GM19099 (cell line): ENCODE data around the gene VAMP2.
A peak's percentile ranks its signal among the peaks of the same experiment; 100 is the strongest.

Experiments
- POLR2A ChIP-seq: IDR thresholded peaks from 3 replicates; pipeline ENCODE4 v1.6.1; 2011; ENCODE audit warnings: low read depth; ENCODE audit not compliant: insufficient read length; ENCODE audit errors: extremely low read depth

The VAMP2 gene

DNA sequence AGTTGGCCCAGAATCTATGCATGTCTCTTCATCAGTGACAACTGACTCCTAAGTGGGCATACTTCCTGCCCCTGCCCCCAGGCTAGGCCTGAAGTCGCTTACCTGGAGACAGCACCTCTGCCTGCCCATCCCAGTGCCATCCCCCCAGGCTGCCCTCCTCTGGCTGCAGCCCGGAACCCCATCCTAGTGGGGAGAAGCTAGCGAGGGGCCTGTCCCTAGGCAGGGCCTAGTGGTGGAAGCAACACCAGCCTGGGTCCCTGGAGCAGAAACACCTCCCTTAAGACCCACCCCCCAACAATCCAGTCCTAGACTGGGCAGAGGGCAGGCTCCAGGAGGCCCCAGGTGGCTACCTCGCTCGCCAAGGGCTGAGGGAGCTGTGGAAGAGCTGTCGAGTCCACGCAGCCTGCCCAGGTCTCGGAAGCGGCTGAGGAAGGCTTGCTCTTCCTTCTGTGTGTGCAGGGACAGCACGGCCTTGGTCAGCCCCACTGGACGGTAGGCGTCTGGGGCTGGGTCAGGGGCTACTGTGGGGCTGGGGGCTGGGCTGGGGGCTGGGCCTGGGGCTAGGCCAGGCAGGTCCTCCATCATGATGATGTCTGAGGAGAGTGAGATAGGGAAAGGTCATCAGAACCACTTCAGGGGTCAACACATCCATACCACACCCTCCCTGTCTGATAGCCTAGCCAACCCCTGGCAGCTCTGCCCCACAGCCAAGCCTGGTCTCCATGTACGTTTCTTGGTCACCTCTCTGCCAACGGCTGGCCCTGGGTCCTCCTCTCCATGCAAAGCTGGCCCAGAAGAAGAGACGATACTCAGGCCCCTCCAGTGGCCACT, 18.1 kb downstream of the VAMP2 start:
- TF ChIP-seq POLR2A = no peak

DNA sequence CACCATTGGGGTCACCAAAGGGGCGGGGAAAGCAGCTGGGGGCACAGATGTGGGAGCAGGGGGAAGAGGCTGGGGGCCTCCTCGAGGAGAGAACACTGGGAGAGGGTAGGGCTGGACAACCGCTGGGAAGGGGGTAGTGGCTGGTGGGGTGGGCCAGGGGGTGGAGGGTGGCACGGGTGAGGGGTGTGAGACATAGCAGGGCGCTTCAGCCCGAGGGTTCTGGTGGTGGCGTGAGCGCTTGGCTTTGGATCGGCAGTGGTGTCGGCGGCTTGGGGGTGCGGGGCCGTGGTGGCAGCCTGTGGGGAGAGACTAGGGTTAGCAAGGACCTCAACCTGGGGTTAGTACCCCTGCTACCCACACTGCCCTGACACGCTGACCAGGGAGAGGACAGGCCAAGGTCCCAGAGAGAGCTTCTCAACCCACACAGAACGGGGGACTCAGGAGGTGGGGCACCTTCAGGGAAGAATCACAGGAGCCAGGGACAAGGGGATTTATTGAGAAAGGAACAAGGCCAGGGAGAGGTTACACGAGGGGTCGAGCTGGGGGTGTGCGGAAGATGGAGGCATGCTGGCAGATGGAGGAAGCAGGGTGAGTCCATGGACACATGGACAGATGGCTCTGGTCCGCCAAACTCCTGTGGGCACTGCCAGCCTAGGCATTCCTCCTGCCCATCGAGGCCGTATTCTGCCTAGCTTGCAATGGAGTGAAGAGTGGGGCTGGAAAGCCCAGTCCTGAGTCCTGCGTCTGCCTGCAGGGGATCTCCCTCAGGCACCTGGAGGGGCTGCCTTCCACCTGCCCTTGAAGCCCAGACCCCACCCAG, 19.0 kb downstream of the VAMP2 start:
- no peak for TF ChIP-seq POLR2A

DNA sequence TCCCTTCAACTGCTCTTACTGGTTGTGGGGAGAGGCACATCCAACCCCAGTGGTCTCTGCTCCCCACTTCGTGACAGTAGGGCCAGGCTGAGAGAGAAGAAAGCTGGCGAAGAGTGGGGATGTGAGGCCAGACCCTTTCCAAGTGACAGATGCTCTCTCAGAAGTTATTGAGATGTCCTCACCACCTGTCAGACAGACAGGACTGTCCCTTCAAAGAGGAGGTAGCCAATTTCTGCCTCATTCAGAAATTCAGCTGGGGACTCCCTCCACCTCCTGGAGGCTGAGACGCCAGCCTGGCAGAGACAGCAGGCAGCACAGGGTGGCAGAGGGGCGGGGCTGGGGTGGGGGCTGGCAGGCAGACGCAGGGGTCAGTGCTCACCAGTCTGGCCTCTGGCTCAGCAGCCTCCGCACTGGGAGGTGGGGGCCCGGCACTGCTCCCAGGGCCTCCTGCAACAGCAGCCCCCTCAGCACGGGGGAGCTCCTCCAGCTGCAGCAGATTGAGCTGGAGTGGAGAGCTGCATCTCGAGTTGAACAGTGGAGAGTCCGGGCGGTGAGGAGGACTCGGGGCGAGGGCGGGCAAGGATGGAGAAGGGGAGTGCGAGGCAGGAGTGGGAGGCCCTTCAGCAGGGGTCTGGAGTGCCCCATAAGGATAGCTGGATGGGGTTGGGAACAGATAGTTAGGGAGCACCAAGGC, 19.7 kb downstream of the VAMP2 start:
- TF ChIP-seq POLR2A = no peak

DNA sequence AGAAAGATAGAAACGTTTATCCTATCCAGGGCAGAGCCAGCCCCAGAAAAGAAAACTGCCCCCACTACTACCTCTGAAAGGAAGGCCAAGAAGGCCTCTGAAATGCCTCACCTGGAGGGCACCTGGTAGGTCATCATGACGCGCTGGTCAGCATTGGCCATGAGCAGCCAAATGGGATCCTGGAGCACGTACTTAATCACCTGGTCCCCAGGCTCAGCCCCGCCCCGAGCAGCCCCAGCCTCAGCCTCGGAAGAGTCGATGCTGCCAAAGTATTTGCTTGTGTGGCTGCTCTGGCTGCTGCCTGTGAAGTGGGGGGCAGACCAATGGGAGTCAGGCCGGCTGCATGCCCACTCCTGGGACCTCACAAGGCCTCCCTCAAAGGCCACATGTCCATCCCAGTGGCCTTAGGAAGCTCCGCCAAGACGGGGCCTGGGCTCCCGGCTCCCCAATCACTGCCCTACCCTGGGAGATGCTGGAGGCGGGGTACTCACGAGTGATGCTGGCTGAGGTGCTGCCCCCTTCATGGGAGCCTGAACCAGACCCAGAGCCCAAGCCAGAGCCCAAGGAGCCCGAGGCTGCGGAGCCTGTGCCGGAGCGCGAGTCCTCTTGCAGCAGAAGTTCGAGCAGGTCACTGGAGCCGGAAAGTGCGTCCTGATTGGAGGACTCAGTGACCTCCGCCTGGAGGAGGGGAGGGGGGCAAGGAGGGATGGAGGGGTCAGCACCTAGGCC, 20.4 kb downstream of the VAMP2 start:
- TF ChIP-seq POLR2A = no peak

DNA sequence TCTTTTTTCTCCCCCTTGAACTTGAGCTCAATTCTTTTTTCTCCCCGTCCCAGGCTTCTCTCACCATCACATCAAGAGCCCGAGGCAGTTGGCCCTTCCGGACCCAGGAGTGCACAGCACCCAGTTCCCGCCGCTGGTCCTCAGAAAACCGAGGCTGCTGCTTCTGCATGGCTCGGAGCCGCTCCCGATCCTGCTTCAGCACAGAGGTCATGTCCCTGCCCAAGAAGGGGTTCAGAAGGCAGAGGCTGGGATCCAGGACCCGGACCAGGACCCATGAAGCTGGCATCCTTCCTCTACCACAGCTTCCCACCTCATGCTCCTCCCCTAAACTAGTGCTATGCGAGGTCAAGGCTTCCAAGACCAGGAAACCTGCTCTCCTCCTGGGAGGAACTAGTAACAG, 21.0 kb downstream of the VAMP2 start:
- no peak for TF ChIP-seq POLR2A

DNA sequence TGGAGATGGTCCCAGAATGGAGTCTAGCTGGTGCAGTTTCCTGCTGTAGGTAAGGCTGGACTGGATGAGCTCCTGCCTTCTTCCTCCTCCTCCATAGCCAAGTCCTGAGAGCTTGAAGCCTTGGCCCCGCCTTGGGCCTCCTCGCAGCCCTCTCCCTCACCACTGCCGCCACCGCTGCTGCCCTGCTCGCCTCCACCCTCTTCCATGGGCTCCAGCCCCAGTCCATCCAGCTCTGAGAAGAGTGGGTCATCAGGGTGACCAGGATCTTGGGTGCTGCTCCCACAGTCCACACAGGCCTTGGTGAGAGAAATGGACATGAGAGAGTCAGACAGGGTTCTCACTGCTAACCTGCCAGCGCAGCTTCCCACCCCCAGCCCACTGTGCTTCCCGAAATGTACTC, 21.7 kb downstream of the VAMP2 start:
- no peak for TF ChIP-seq POLR2A

DNA sequence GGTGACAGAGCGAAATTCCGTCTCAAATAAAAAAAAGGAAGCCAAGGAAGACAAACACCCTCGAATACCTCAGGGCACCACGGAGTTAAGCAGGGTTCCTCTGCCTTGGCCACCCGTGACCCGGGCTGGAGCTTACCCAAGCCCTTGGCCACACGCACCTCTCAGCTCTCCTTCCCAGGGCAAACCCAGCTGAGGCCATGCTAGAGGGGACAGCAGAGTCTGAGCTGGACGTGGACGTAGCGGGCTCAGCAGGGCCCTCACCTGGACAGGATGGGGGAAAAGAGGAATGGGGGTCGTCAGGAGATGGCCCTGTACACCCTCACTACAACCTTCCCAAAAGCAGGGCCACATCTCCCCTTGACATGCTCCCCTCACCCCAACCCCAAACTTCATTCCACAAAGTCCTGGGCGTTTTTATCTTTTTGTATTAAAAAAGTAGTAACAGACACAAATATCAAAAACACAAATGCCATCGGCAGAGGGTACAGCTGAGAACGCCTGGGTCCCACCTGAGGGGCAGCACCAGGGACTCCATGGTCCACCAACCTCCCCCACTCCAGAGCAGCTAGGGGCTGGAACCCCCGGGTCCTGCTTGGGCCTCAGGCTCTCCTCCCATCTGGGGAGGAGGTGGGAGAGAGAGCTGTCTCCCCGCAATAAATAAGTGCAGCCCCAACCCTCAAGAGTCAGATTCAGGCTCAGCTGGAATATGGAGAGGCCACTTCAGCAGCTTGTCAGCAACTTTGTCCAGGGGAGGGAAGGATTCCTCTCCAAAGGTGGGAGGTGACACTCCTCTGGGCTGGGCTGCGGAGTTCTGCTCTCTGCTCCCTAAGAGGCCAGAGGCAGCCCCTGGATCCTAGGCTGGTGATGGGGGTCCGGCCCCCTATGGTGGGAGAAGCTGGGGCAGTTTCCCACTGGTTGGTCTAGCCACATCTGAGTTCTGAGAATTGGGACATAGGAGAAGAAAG, 22.4 kb downstream of the VAMP2 start:
- TF ChIP-seq POLR2A = no peak

DNA sequence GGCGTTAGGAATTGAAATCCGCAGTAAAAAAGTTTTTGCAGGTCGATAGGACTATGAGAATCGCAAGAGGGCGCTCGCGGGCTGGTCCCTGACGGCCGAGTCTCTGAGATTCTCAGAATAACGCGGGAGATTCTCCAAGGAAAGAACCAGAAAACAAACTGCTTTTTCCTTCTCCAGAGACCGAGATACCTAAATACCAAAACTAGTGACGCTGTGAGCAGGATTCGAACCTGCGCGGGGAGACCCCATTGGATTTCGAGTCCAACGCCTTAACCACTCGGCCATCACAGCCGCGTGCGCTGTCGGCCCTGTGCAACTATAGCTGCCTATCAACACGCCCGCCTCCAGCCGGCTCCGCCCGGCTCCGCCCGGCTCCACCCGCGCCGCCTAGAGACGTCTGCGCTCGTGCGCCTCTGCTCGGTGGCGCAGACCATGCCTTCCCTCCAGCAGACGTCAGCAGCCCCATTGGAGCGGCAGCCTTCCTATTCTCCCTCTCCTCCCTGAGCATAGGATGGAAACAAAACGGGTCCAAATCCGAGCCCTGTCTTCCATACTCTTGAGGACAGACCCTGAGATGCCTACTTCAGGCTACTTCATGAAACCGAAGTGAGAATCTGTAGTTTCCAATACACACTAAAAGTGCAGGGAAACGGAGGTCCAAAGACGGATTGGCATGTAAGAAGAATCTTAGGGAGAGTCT, 23.9 kb downstream of the VAMP2 start:
- TF ChIP-seq POLR2A = peak; percentile 52

DNA sequence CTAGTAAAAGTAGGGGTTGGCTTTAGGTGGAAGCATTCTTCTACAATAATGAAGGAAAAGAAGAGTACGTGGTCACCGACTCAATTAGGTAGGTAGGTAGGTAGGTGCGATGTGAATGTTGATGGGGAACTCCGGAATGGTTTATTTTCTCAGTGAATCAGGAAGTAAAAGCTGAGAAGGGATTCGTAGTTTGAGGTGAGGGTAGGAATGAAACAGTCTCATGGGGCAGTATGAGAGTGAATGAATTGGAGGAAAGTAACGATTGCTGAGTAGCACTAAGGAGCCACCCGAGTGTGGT, 24.4 kb downstream of the VAMP2 start:
- TF ChIP-seq POLR2A = no peak

DNA sequence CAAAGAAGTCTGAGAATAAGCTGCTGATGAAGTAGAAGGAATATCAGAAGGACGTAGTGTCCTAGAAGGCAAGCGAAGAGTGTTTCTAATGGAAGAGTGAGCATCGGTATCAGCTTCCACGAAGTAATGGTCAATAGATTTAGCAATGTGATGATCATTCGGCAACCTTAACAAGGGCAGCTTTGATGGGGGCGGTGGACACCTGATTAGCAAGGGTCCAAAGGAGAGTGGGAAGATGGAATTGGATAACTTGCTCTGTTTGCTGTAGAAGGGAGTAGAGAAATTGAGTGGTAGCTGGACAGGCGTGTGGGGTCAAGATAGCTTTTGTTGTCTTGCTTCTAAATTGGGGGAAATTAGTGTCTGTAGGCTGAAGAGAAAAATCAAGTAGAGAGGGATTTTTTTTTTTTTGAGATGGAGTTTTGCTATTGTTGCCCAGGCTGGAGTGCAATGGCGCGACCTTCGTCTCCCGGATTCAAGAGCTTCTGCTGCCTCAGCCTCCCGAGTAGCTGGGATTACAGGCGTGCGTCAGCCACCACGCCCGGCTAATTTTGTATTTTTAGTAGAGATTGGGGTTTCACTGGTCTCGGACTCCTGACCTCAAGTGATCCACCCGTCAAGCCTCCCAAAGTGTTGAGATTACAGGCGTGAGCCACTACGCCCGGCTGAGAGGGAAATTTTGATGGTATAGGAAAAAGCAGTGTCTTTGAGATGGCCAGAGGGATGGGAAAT, 24.9 kb downstream of the VAMP2 start:
- TF ChIP-seq POLR2A = no peak

DNA sequence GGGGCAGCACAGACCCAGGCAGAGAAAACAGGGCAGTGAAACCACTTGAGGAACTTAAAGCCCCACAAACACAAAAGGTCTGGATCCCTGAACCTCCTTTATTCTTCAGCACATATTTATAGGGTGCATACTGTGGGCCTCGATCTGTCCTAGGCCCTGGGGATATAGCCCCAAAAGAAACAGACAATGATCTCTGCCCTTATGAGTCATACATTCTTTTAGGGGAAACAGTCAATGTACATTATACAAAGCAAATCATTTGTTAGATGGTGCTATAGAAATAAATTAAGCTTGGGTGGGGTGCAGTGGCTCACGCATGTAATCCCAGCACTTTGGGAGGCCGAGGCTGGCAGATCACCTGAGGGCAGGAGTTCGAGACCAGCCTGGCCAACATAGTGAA, 28.8 kb downstream of the VAMP2 start:
- TF ChIP-seq POLR2A = no peak

DNA sequence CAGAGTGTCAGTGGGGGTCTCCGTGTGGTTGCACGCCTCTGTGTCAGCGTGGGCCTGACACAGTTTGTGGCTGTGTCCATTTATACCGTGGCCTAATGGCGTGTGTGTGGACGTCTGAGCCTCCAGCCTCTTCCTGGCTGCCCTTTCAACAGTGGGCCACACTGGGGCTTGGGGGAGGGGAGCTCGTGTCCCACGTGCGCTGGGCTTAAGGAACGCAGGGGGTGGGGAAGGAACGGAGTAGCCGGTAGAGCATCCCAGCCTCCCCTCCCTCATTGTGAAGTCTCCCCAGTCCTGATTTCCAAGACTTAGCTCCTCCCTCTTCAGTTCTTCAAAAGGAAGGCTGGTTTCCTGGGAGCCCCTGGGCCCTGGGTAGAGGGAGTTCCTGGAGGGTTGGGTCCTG, 29.3 kb downstream of the VAMP2 start:
- no peak for TF ChIP-seq POLR2A

DNA sequence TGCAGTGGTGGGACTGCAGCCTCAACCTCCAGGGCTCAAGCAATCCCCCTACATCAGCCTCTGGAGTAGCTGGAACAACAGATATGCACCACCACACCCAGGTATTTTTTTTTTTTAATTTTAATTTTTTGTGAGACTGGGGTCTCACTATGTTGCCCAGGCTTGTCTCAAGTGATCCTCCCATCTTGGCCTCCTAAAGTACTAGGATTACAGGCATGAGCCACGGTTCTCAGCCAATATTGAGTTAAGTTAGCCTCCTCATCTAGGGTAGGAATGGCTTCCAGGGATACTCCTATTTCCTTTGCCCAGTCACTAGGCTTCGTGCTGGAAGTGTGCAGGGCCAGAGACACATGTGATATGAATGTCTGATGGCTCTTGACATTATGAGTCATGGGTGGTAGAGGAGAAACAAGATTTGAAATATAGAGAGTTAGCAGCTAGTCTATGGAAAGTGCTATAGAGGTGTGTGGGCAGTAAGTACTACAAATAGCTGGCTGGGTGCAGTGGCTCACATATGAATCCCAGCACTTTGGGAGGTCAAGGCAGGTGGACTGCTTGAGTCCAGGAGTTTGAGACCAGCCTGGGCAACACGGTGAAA, 30.8 kb downstream of the VAMP2 start:
- no peak for TF ChIP-seq POLR2A
